HG02852 (cell line): Measurements from ENCODE around the gene RAD9A.
A peak's percentile ranks its signal among the peaks of the same experiment; 100 is the strongest.

ENCODE experiments used
- ATAC-seq: cut with Tn5 transposase; IDR thresholded peaks from one replicate; pipeline ENCODE4 v1.9.1; 2021; ENCODE audit warnings: mild to moderate bottlenecking, moderate library complexity; ENCODE audit not compliant: unreplicated experiment

RAD9A gene

GRCh38 chr11:67391304-67392182 lies at the start of gene RAD9A:
TSS of gene RAD9A (plus strand) at chr11:67391986. CDS start at chr11:67392045, 59 bp downstream.
- ATAC-seq = peak; percentile 57

GRCh38 chr11:67344264-67344663 lies 47.5 kb upstream of the RAD9A start:
- no peak for ATAC-seq

GRCh38 chr11:67345247-67345919 lies 46.4 kb upstream of the RAD9A start:
- no peak for ATAC-seq

GRCh38 chr11:67345920-67346819 lies 45.6 kb upstream of the RAD9A start:
- no peak for ATAC-seq

GRCh38 chr11:67347964-67348749 lies 43.6 kb upstream of the RAD9A start:
- no peak for ATAC-seq

GRCh38 chr11:67349036-67349435 lies 42.8 kb upstream of the RAD9A start:
- ATAC-seq = no peak

GRCh38 chr11:67349457-67349856 lies 42.3 kb upstream of the RAD9A start:
- no peak for ATAC-seq

- no peak for ATAC-seq
Measured at GRCh38 chr11:67349928-67350465, 41.8 kb upstream of the RAD9A start.

GRCh38 chr11:67351275-67352005 lies 40.3 kb upstream of the RAD9A start:
- ATAC-seq = no peak

GRCh38 chr11:67352546-67353316 lies 39.1 kb upstream of the RAD9A start:
- ATAC-seq = peak; percentile 10

GRCh38 chr11:67353317-67354074 lies 38.3 kb upstream of the RAD9A start, which contains the start of gene POLD4:
TSS of gene POLD4 (minus strand) at chr11:67353546. CDS start at chr11:67353399, 147 bp downstream.
- peak; percentile 79 for ATAC-seq

- ATAC-seq = no peak
Measured at GRCh38 chr11:67354075-67355022, 37.4 kb upstream of the RAD9A start.

- ATAC-seq = no peak
Measured at GRCh38 chr11:67355023-67355793, 36.6 kb upstream of the RAD9A start.

- no peak for ATAC-seq
Measured at GRCh38 chr11:67355794-67356386, 35.9 kb upstream of the RAD9A start.

GRCh38 chr11:67356387-67356863 lies 35.4 kb upstream of the RAD9A start:
- no peak for ATAC-seq
